OCI-LY1 (cell line): Measurements from ENCODE around the gene BUB1.

Experiments used
- CTCF ChIP-seq: fragments of 200-600 bp; sonication (generic), shearing (Covaris generic); IDR thresholded peaks from 2 replicates; pipeline ENCODE4 v1.5.1; 2017; ENCODE audit warnings: mild to moderate bottlenecking, antibody characterized with exemption, low read length, moderate library complexity, mixed read lengths
- EZH2 ChIP-seq: fragments of 200-600 bp; sonication (generic), shearing (Covaris generic); IDR thresholded peaks from 2 replicates; pipeline ENCODE4 v1.8.0; 2017; ENCODE audit warnings: borderline replicate concordance, mixed run types, mild to moderate bottlenecking, antibody characterized with exemption, low read length, moderate library complexity, mixed read lengths

DNA sequence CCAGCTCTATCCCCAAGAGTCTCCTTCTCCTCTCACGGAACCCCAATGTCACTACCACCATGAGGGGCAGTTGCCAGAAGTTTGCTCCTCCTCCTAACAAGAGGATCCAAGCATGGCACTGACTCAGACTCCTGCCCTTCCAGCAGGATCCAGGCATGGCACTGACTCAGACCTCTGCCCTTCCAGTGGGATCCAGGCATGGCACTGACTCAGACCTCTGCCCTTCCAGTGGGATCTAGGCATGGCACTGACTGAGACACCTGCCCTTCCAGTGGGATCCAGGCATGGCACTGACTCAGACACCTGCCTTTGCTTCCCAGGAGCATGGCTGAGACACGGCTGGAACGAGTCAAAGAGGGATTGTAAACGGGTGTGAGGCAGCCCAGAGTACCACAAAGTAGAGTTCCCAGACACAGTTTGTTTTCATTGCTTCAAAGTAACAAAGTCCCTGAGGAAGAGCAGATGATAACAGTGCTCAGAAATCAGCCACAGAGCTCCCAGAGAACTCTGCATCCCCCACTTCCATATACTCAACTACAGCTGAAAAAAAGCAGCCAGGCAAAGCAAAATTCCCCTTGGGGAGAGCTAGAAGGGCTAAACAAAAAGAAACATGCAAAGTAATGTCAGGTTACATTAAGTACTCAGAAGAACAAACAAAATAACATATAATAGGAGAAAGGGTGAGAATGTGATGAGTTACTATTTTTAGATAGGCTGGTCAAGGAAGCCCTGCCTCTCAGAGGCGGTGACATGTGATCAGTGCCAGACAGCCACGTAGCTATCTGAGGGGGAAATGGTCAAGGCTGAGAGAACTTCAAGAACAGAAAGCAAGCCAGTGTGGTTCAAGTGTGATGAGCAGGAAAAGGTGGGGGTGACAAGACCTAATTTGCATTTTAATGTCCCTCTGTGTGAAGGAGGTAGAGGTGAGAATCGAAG is 3.0 kb downstream of the BUB1 start:
- TF ChIP-seq CTCF (no peak), EZH2 (no peak)
